ENCODE measurements around the gene SPON1.

The SPON1 gene

GRCh38 chr11:14300661-14301304 lies 338.3 kb downstream of the SPON1 start:
- DNase-seq = peak; percentile 31 to 72

GRCh38 chr11:14304601-14305000 lies 342.1 kb downstream of the SPON1 start:
- no peak for DNase-seq

- DNase-seq = no peak
Measured at GRCh38 chr11:14305649-14306048, 343.1 kb downstream of the SPON1 start.

GRCh38 chr11:14306481-14306880 lies 344.0 kb downstream of the SPON1 start:
- no peak for DNase-seq

- peak in 1 of 2 experiments; percentile 42 for DNase-seq
Measured at GRCh38 chr11:14308114-14308896, 345.8 kb downstream of the SPON1 start.

- DNase-seq = no peak
Measured at GRCh38 chr11:14308897-14309387, 346.4 kb downstream of the SPON1 start.

GRCh38 chr11:14309425-14310192 lies 347.1 kb downstream of the SPON1 start:
- DNase-seq = no peak

- no peak for DNase-seq
Measured at GRCh38 chr11:14310679-14311078, 348.2 kb downstream of the SPON1 start.

- no peak for DNase-seq
Measured at GRCh38 chr11:14312736-14313438, 350.4 kb downstream of the SPON1 start.

- no peak for DNase-seq
Measured at GRCh38 chr11:14314127-14314526, 351.6 kb downstream of the SPON1 start.

- DNase-seq = no peak
Measured at GRCh38 chr11:14315130-14315529, 352.6 kb downstream of the SPON1 start.

Data from NCI-H446 (cell line).